SKM-1 treated with dmso at 0.1 percent for 144 hours (cell line): ENCODE data around the gene EIF4H.
"Not testable (repeated sequence)": the region's sequence is repeated elsewhere in the genome, so short reads cannot be mapped to it uniquely, and the experiment has no call there.

Experiments
- DNase-seq: peaks from one replicate; lab custom pipeline; 2025; ENCODE audit not compliant: unreplicated experiment; lab: John Stamatoyannopoulos, UW

EIF4H gene

GRCh38 chr7:74223711-74224510 lies 49.8 kb downstream of the EIF4H start:
- DNase-seq = no peak

- no peak for DNase-seq
Measured at GRCh38 chr7:74224511-74224832, 50.3 kb downstream of the EIF4H start.

- DNase-seq = not testable (repeated sequence)
Measured at GRCh38 chr7:74224907-74225306, 50.8 kb downstream of the EIF4H start.

GRCh38 chr7:74225400-74225799 lies 51.2 kb downstream of the EIF4H start:
- DNase-seq = no peak

GRCh38 chr7:74226633-74227032 lies 52.5 kb downstream of the EIF4H start:
- peak; percentile 94 for DNase-seq

- peak; percentile 27 for DNase-seq
Measured at GRCh38 chr7:74228951-74229900, 55.1 kb downstream of the EIF4H start.

GRCh38 chr7:74230446-74231231 lies 56.5 kb downstream of the EIF4H start:
- DNase-seq = peak; percentile 86

- no peak for DNase-seq
Measured at GRCh38 chr7:74231232-74231590, 57.1 kb downstream of the EIF4H start.

GRCh38 chr7:74233655-74234285 lies 59.6 kb downstream of the EIF4H start:
- DNase-seq = no peak

GRCh38 chr7:74235518-74236268 lies 61.5 kb downstream of the EIF4H start:
- no peak for DNase-seq

- DNase-seq = no peak
Measured at GRCh38 chr7:74236284-74236683, 62.1 kb downstream of the EIF4H start.

- DNase-seq = no peak
Measured at GRCh38 chr7:74240482-74240881, 66.3 kb downstream of the EIF4H start.

GRCh38 chr7:74242122-74242443 lies 67.9 kb downstream of the EIF4H start:
- DNase-seq = no peak

- no peak for DNase-seq
Measured at GRCh38 chr7:74246497-74246896, 72.3 kb downstream of the EIF4H start.
